Activated CD4-positive, alpha-beta T cell treated with anti-CD3 and anti-CD28 coated beads, Interleukin-10, Interleukin-2, amounts not matched to agents 100 ng/mL and 50 ng/mL, durations not matched to agents 16 hours and 8 hours (primary cell): Measurements from ENCODE around the gene BLTP1.
"Not testable (repeated sequence)": the region's sequence is repeated elsewhere in the genome, so short reads cannot be mapped to it uniquely, and the experiment has no call there.

Experiments used
- DNase-seq: peaks from one replicate; pipeline ENCODE4 v3.0.0-alpha.2; 2020

The BLTP1 gene, protein sequence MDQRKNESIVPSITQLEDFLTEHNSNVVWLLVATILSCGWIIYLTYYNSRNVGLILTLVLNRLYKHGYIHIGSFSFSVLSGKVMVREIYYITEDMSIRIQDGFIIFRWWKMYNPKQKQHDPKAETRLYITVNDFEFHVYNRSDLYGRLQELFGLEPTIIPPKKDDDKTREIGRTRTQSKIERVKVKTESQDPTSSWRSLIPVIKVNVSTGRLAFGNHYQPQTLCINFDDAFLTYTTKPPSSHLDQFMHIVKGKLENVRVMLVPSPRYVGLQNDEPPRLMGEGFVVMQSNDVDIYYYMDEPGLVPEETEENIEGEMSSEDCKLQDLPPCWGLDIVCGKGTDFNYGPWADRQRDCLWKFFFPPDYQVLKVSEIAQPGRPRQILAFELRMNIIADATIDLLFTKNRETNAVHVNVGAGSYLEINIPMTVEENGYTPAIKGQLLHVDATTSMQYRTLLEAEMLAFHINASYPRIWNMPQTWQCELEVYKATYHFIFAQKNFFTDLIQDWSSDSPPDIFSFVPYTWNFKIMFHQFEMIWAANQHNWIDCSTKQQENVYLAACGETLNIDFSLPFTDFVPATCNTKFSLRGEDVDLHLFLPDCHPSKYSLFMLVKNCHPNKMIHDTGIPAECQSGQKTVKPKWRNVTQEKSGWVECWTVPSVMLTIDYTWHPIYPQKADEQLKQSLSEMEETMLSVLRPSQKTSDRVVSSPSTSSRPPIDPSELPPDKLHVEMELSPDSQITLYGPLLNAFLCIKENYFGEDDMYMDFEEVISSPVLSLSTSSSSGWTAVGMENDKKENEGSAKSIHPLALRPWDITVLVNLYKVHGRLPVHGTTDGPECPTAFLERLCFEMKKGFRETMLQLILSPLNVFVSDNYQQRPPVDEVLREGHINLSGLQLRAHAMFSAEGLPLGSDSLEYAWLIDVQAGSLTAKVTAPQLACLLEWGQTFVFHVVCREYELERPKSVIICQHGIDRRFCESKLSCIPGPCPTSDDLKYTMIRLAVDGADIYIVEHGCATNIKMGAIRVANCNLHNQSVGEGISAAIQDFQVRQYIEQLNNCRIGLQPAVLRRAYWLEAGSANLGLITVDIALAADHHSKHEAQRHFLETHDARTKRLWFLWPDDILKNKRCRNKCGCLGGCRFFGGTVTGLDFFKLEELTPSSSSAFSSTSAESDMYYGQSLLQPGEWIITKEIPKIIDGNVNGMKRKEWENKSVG (N-terminal part only)

DNA sequence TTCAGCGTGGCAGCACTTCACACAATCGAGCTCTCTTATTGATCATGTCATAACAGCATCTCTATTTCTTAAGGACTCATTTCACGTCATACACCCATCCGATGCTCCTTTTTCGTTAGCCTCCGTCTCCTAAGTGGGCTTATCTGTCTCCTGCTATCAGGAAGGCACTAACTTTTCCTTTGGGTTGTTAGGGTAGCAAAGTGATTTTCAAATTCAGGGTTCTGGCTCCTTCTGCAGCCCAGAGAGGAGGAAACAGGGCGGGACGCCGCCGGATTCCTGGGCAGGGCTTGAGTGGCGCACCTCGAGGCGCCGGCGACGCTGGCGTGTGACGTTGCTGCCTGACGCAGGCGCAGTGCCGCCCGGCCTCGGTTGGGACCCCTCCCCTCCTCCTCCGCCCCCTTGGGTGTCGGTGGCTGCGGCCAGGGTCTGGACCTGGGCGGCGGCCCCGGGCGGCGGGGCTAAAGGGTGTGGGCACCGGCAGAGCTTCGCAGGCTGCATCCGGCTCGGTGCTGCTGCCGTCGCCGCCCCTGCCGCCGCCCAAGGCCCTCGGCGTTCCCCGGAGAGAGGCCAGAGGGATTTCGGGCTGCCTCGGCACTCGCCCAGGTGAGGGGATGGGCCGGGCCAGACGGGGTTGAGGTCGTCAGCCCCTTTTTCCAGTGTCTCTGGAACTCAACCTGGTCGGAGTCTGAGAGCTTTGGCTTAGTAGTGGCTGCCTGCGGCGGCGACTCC lies at the start of gene BLTP1:
Gene BLTP1 (plus strand): TSS at position 350 of the 729 bp plus-strand sequence. CDS start 18,317 bp downstream, outside the sequence.
- DNase-seq: peak; percentile 93

DNA sequence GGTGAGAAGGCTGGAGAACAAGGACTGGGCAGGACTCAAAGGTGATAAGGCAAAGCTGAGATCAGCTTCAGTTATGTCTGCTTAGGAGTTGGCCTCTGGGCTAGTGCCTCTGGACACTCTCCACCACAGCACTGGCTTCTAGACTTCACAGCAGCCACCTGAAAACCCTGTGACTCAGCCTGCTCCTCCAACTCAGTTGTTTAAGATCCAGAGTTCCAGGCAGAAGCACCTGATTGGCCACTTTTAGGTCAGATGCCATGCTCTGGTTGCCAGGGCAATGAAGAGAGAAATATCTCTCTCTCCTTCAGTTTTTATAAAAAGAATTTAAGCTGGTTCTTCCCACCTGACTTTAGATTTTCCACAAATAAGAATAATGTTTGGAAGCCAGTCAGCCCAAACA lies 47.9 kb upstream of the BLTP1 start:
- no peak for DNase-seq

DNA sequence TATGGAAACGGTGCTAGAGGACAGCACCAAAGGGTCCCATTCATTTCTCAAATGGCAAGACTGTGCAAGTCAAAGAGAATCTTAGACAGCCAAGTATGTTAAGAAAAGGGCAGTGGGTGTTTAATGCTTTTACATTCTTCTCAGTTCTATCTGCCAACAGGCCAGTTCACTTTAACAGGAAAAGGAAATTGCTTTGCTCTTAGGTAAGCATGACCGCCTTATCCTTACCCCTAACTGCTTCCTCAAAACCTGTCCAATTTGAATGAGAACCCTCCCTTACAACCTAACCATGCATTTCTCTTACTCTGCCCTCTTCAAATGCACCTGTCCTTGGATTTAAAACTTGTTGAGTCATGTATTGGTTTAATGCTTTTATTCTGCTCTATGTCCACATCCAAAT lies 44.5 kb upstream of the BLTP1 start:
- no peak for DNase-seq

DNA sequence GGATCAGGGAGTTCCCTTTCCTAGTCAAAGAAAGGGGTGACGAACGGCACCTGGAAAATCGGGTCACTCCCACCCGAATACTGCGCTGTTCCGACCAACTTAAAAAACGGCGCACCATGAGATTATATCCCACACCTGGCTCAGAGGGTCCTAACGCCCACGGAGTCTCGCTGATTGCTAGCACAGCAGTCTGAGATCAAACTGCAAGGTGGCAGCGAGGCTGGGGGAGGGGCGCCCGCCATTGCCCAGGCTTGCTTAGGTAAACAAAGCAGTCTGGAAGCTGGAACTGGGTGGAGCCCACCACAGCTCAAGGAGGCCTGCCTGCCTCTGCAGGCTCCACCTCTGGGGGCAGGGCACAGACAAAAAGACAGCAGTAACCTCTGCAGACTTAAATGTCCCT lies 41.8 kb upstream of the BLTP1 start:
- not testable (repeated sequence) for DNase-seq

DNA sequence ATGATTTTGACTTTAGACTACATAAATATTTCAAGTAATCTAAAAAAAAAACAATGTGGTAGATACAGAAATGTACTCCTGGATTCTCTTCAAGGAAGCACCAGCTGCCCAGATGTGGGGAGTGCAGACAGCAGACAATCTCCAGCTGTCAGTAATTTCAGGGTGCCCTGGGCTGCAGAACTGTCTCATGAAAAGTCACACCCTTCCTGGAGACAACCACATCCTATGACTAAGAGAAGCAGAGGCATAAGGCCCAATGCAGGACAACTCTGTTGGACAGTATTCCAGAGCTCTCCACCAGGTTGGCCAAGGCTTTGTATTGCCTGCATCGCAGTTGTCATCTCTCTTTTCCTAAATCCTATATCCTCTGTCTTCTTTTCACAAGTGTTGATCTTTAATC lies 34.4 kb upstream of the BLTP1 start:
- no peak for DNase-seq

DNA sequence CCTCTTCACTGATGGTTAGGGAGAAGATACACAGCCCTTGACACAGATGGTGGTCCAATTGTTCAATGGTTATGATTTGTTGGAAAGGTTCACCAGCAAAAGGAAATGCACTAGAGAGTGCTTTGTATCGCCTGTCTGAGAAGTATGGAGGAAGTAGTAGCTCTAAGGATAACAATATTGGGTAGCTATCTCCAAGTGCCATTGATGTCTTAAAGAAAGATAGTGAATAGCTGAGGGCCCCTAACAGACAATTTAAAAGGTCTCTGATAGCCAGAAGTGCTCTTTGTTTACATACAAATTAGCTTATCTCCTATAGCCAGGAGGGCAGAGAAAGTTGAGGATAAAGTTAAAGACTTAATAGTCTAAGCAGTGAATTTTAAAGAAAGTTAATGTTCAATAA lies 33.9 kb upstream of the BLTP1 start:
- no peak for DNase-seq

DNA sequence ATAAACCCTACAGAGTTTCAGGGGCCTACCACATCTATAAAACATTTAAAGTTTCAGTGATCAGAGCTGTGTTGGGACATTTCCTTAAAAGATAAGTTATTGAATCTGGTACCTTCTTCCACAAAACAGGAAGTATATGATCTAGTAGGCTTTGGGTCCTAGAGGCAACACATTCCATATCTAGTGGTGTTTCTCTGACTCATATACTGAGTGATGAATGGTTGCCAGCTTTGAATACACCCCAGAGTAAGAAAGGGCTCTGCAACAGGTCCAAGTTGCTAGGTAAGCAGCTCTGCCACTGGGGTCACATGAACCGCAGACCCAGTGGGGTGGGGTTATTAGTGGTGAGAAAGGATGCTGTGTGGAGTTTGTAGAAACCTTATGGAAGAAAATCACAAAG lies 32.4 kb upstream of the BLTP1 start:
- no peak for DNase-seq

DNA sequence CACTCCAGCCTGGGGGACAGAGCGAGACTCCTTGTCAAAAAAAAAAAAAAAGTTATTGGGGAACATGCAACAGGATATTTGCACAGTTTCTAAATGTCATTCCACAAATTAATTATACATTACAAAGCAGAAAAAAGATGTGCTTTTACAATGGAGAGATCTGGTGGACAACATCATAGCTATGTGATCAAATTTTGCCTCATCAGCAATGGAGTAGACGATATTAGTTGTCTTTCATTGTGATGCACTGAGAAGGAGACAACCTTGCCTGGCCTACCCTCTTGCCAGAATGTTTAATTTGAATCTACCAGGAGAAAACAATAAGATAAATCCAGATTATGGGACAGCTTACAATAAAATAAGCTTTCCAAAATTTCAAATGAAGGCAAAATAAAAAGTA lies 30.5 kb upstream of the BLTP1 start:
- no peak for DNase-seq

DNA sequence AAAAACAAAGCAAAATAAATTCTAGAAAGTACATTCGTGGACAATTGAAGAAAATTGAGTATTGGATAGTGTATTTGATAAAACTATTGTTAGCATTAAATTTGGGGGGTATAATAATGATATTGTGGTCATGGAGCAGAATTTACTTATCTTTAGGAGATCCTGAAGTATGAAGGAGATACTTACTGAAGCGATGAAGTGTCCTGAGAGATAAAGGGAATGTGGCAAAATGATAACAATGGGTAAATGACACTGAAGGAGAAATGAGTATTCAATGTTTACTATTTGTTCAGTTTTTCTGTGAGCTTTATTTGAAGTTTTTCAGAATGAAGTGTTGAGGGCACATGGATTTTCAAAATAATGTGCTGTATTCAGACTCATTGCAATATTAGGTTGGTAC lies 30.0 kb upstream of the BLTP1 start:
- DNase-seq: no peak

DNA sequence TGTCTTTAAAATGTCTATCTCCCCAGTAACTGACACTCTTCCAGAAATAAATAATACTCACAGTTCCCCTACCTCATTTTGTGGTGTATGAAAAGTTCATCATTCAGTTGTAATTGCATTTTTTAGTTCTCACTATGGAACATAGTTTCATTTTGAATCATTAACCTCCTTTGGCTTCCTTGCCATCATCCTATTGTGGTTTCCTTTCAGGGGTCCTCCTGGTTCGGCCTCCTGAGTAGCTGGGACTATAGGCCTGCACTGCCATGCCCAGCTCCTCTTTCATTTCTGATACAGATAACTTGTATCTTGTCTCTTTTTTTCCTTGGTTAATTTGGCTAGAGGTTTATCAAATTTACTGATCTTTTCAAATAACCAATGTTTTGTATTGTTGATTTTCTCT lies 23.1 kb upstream of the BLTP1 start:
- DNase-seq: peak; percentile 45

DNA sequence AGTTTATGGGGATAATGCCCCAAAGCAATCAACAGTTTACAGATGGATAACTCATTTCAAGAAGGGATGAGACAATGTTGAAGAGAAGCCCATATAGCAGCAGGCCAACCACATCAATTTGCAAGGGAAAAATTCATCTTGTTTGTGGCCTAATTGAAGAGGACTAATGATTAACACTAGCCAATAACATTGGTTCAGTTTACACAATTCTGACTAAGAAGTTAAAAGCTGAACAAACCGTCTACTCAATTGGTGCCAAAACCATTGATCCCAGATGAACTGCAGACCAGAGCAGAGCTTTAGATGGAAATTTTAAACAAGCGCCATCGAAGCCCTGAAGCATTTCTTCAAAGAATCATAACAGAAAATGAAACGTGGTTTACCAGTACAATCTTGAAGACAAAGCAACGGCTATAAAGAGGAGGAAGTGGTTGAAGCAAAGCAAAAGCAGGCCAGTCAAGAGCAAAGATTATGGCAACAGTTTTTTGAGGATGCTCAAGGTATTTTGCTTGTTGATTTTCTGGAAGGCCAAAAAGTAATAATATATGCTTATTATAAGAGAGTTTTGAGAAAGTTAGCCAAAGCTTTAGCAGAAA lies 20.5 kb upstream of the BLTP1 start:
- peak; percentile 42 for DNase-seq

DNA sequence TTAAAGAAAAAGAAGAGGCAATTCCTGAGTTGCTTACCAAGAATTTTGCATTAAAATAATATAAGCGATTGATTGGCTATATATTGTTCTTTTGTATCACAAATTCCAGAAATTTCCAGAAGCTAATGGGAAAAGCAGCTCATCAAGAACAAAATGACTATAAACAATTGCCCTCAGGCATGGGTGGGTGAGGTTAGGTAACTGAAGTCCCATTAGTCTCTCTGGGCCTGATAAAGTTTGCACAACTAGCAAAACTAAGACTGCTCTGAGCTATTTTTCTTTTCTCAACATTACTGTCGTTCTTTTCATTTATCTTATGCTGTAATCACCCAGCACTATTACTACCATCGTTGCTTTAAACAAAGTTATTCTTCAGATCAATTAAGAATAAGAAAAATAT lies 19.2 kb upstream of the BLTP1 start:
- no peak for DNase-seq

DNA sequence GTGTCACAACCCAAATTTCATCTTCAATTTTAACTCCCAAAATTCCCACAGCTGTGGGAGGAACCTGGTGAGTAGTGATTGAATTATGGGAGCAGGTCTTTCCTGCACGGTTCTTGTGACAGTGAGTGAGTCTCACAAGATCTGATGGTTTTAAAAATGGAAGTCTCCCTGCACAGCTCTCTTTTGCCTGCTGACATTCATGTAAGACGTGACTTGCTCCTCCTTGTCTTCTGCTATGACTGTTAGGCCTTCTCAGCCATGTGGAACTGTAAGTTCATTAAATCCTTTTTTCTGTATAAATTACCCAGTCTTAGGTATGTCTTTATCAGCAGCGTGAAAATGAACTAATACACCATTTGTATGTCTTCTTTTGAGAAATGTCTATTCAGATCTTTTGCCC lies 13.0 kb upstream of the BLTP1 start:
- DNase-seq: no peak

DNA sequence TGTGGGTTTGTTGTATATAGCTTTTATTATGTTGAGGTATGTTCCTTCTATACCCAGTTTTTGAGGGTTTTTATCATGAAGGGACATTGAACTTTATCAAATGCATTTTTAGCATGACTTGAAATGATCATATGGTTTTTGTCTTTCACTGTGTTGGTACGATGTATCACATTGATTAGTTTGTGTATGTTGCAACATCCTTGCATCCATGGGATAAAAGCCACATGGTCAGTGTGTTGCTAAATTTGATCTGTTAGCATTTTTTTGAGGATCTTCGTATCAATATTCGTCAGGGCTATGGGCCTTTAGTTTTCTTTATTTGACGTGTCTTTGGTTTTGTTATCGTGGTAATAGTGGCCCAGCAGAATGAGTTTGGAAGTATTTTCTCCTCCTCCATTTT lies 11.3 kb upstream of the BLTP1 start:
- DNase-seq: no peak

DNA sequence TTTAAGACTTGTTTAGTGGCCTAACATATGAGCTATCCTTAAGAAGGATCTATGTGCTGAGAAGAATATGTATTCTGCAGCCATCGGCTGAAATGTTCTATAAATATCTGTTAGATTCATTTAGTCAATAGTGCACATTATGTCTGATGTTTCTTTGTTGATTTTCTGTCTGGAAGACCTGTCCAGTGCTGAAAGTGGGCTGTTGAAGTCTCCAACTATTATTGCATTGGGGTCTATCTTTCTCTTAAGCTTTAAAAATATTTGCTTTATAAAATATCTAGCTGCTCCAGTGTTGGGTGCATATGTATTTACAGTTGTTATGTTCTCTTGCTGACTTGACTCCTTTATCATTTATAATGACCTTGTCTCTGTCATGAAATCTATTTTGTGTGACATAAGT lies 9.4 kb upstream of the BLTP1 start:
- DNase-seq: no peak

DNA sequence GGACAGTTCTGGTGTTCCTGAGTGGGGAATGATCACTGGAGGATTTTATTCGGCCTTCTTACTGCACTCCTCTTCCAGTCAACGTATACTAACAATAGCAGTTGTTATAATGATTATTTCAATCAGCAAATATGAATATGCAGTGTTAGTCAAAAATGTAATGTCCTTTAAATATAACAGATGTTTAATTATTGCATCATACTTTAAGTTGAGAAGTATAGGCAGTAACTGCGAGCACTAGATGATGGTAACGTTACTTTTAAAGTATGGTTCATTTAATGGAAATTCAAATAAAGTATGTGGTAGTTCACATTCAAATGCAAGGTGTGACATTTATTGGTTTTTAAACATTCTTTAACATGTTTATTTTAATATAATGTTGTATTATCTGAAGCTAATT lies 5.5 kb upstream of the BLTP1 start:
- DNase-seq: no peak

DNA sequence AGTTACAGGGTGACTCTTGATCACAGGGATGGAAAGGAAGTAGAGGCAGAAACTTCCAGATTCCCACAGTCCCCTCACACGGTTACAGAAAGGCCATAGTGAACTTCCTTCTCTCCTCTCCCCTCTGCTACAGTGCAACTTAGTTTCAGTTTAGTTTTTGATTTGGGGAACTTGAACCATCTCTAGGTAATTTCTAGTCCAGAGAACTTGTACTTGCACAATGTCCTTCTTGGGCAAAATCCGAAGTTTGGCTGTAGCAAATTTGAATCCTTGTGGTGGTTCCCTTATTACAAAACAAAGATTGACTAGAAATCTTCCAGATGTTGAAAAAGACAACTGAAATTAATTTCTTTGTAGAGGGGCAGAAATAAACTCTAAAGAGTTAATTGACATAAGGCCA lies 1.2 kb upstream of the BLTP1 start:
- no peak for DNase-seq

DNA sequence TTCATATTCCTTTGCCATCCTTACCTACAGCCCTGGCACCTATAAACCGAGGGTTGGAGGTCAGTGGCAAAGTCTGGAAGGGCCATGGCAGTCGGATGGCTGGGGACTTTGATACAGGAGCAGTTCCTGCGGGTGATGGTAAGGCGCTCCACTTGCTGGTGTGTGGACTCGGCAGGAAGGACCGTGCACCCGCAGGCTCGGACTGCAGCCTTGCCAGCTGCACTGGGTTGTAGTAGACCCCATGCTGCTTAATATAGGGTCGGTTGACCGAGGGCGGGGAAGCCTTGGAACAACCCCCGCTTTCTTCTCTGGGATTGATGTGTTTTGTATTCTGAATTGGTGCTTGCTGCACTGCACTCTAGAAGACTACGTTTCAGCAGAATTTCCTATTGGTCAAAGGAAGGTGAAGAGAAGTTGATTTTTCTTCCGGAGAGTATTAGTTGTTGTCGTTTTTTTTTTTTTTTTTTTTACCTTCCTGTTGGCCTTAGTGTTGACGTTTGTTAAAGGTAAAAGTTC lies 638 bp downstream of the BLTP1 start:
- DNase-seq: peak; percentile 36

DNA sequence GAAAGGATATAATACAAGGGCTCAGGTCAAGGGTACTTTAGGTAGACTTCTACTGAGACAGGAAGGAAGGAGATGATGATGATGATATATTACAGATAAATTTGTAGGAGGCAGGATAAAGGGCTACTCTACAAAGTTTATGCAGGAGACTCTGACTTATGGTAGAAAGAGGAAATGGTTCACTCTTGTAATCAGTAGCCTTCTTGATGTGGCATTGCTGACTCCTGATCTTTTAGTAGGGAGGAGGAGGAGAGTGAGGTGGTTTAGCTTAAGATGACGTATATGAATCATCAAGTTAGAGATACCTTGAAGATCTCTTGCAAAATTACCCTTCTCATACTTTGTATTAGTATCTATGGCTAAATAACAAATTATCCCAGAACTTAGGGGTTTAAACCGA lies 4.7 kb downstream of the BLTP1 start:
- peak; percentile 19 for DNase-seq

DNA sequence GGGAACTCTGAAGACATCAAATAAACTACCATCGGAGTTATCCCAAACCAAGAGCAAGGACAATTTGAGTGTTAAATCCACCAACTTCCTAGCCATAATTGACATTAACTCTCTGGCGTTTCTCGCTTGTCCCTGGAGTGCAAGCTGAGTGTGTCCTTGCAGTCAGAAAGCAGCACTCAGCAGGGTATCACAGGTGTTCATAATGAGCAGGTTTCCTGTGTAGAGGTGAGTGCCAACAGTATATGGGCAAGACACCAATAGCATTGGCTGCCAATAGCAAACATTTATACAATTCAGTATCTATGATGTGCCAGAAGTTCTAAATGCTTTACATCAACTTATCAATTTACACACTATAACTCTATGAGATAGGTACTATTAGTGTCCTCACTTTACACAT lies 11.2 kb downstream of the BLTP1 start:
- DNase-seq: no peak

DNA sequence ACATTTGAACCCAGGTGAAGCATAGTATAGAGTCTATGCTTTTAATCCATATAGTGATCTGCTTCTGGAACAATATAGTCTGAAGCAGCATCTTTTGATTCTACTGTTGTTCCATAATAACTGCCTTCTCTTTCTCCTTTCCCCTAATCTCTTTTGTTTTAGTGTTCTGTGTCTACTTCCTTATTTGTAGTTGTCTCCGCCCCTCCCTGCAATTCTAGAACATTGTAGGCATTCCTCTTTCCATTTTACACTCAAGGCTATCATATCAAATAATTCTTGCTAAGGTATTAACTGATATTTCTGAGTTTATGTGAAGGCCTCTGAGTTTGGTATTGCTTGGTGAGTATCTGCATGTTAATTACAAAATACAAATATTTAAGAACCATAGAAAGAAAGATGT lies 11.6 kb downstream of the BLTP1 start:
- DNase-seq: no peak

DNA sequence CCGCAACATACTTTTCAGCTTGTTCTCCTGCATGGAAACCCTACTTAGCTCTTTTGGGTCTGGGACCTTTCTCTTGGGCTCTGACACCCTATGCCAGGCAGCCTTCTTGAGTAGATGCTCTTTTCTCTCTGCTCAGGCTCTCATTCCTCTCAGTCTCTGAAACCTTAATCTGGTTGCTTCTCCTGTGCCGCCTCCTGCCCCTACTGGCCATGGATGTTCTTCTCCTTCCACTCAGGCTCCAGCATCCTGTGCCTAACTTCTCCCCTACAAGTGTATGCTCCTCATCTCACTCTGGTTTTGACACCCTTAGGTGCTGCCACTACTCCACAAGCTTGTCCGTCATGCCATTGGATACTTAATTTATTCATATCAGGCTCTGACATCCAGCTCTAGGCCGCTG lies 15.2 kb downstream of the BLTP1 start:
- no peak for DNase-seq
